ENCODE results near the gene RECQL.

RECQL gene

GRCh38 chr12:21501258-21502163 is at the start of gene RECQL, which contains the start of gene GOLT1B:
Gene RECQL (minus strand): TSS chr12:21501635. CDS start chr12:21499570, 2,065 bp downstream.
Gene GOLT1B (plus strand): TSS chr12:21501789. CDS start chr12:21501924, 135 bp downstream.
- peak; percentile 90 to 99 for DNase-seq (ENCODE audit: low read depth in 1 of 2, low spot score in 1 of 2)
- no peak for TF ChIP-seq JUND (IDR thresholded peaks at IDR 0.05; ENCODE audit: low read depth)
- in situ Hi-C loops (cut with HindIII; ENCODE audit: low pct_unique_long_range_greater_than_20kb, low sequenced_read_pairs), result no loop called here

- in situ Hi-C loops (cut with HindIII; ENCODE audit: low pct_unique_long_range_greater_than_20kb, low sequenced_read_pairs), result no loop called here
- DNase-seq (ENCODE audit: low read depth in 1 of 2, low spot score in 1 of 2), result no peak
- no peak for TF ChIP-seq JUND (IDR thresholded peaks at IDR 0.05; ENCODE audit: low read depth)
Measured at GRCh38 chr12:21547437-21547836, 46.0 kb upstream of the RECQL start.

- no peak for TF ChIP-seq JUND (IDR thresholded peaks at IDR 0.05; ENCODE audit: low read depth)
- DNase-seq (ENCODE audit: low read depth in 1 of 2, low spot score in 1 of 2), result no peak
- in situ Hi-C loops (cut with HindIII; ENCODE audit: low pct_unique_long_range_greater_than_20kb, low sequenced_read_pairs), result no loop called here
Measured at GRCh38 chr12:21546716-21547115, 45.3 kb upstream of the RECQL start.

GRCh38 chr12:21545557-21545956 is 44.1 kb upstream of the RECQL start:
- DNase-seq (ENCODE audit: low read depth in 1 of 2, low spot score in 1 of 2), result no peak
- no peak for TF ChIP-seq JUND (IDR thresholded peaks at IDR 0.05; ENCODE audit: low read depth)
- in situ Hi-C loops (cut with HindIII; ENCODE audit: low pct_unique_long_range_greater_than_20kb, low sequenced_read_pairs), result no loop called here

GRCh38 chr12:21543151-21543550 is 41.7 kb upstream of the RECQL start:
- in situ Hi-C loops (cut with HindIII; ENCODE audit: low pct_unique_long_range_greater_than_20kb, low sequenced_read_pairs), result no loop called here
- TF ChIP-seq JUND (IDR thresholded peaks at IDR 0.05; ENCODE audit: low read depth), result no peak
- no peak for DNase-seq (ENCODE audit: low read depth in 1 of 2, low spot score in 1 of 2)

GRCh38 chr12:21542403-21542802 is 41.0 kb upstream of the RECQL start:
- TF ChIP-seq JUND (IDR thresholded peaks at IDR 0.05; ENCODE audit: low read depth), result no peak
- no peak for DNase-seq (ENCODE audit: low read depth in 1 of 2, low spot score in 1 of 2)
- in situ Hi-C loops (cut with HindIII; ENCODE audit: low pct_unique_long_range_greater_than_20kb, low sequenced_read_pairs), result no loop called here

GRCh38 chr12:21541773-21542172 is 40.3 kb upstream of the RECQL start:
- no peak for TF ChIP-seq JUND (IDR thresholded peaks at IDR 0.05; ENCODE audit: low read depth)
- in situ Hi-C loops (cut with HindIII; ENCODE audit: low pct_unique_long_range_greater_than_20kb, low sequenced_read_pairs), result no loop called here
- DNase-seq (ENCODE audit: low read depth in 1 of 2, low spot score in 1 of 2), result no peak

GRCh38 chr12:21539797-21540196 is 38.4 kb upstream of the RECQL start:
- DNase-seq (ENCODE audit: low read depth in 1 of 2, low spot score in 1 of 2), result no peak
- no peak for TF ChIP-seq JUND (IDR thresholded peaks at IDR 0.05; ENCODE audit: low read depth)
- in situ Hi-C loops (cut with HindIII; ENCODE audit: low pct_unique_long_range_greater_than_20kb, low sequenced_read_pairs), result no loop called here

GRCh38 chr12:21538061-21538653 is 36.7 kb upstream of the RECQL start:
- no peak for TF ChIP-seq JUND (IDR thresholded peaks at IDR 0.05; ENCODE audit: low read depth)
- no peak for DNase-seq (ENCODE audit: low read depth in 1 of 2, low spot score in 1 of 2)
- in situ Hi-C loops (cut with HindIII; ENCODE audit: low pct_unique_long_range_greater_than_20kb, low sequenced_read_pairs), result no loop called here

GRCh38 chr12:21529456-21529855 is 28.0 kb upstream of the RECQL start:
- in situ Hi-C loops (cut with HindIII; ENCODE audit: low pct_unique_long_range_greater_than_20kb, low sequenced_read_pairs), result no loop called here
- DNase-seq (ENCODE audit: low read depth in 1 of 2, low spot score in 1 of 2), result no peak
- TF ChIP-seq JUND (IDR thresholded peaks at IDR 0.05; ENCODE audit: low read depth), result no peak

- no peak for TF ChIP-seq JUND (IDR thresholded peaks at IDR 0.05; ENCODE audit: low read depth)
- in situ Hi-C loops (cut with HindIII; ENCODE audit: low pct_unique_long_range_greater_than_20kb, low sequenced_read_pairs), result no loop called here
- no peak for DNase-seq (ENCODE audit: low read depth in 1 of 2, low spot score in 1 of 2)
Measured at GRCh38 chr12:21528953-21529352, 27.5 kb upstream of the RECQL start.

- DNase-seq (ENCODE audit: low read depth in 1 of 2, low spot score in 1 of 2), result peak in 1 of 2 experiments; percentile 34
- TF ChIP-seq JUND (IDR thresholded peaks at IDR 0.05; ENCODE audit: low read depth), result no peak
- in situ Hi-C loops (cut with HindIII; ENCODE audit: low pct_unique_long_range_greater_than_20kb, low sequenced_read_pairs), result no loop called here
Measured at GRCh38 chr12:21527451-21528180, 26.2 kb upstream of the RECQL start.

All from T47D (cell line).